HUES64 (cell line): ENCODE data around the gene SETD1B.
"Not testable (repeated sequence)": the region's sequence is repeated elsewhere in the genome, so short reads cannot be mapped to it uniquely, and the experiment has no call there.

Experiments
- H3K27ac ChIP-seq: 2 replicates; pipeline ENCODE4 v1.7.0; 2013; ENCODE audit warnings: low read depth, low read length, inconsistent platforms
- H3K27me3 ChIP-seq: 2 replicates; pipeline ENCODE4 v1.6.1; 2013; ENCODE audit warnings: mild to moderate bottlenecking, low read length; ENCODE audit not compliant: insufficient read depth
- H3K36me3 ChIP-seq: 2 replicates; pipeline ENCODE4 v1.6.1; 2013; ENCODE audit warnings: mild to moderate bottlenecking, low read length; ENCODE audit not compliant: insufficient read depth
- H3K4me1 ChIP-seq: 2 replicates; pipeline ENCODE4 v1.6.1; 2013; ENCODE audit warnings: mild to moderate bottlenecking, low read length, moderate library complexity; ENCODE audit not compliant: insufficient read depth
- H3K4me3 ChIP-seq: 2 replicates; pipeline ENCODE4 v1.5.1; 2013; ENCODE audit warnings: mild to moderate bottlenecking, low read length, moderate library complexity
- H3K9ac ChIP-seq: 2 replicates; pipeline ENCODE4 v1.6.1; 2013; ENCODE audit warnings: mild to moderate bottlenecking, low read depth, low read length
- H3K9me3 ChIP-seq: 2 replicates; pipeline ENCODE4 v1.6.1; 2013; ENCODE audit warnings: low read depth, low read length; ENCODE audit not compliant: insufficient read depth
- WGBS: fragments of 150-250, 120-280 bp; methylation state at CpG from one replicate; pipeline ENCODE4 v1.1.7; 2013; ENCODE audit warnings: missing lambda C conversion rate; 5-methylcytosine and 5-hydroxymethylcytosine counted together

The SETD1B gene

GRCh38 chr12:121873216-121873569 is 69.4 kb downstream of the SETD1B start:
- no peak overlapping the region for H3K9ac ChIP-seq
- no peak overlapping the region for H3K27ac ChIP-seq

GRCh38 chr12:121874071-121874470 is 70.3 kb downstream of the SETD1B start:
- Histone ChIP-seq H3K27ac (no peak overlapping the region), H3K4me1 (no peaks in the 10 kb centered on the region), H3K27me3 (no peaks in the 10 kb centered on the region), H3K4me3 (no peak overlapping the region), H3K9me3 (no peaks in the 10 kb centered on the region), H3K9ac (no peak overlapping the region), H3K36me3 (no peaks in the 10 kb centered on the region)
- 99% methylated on average over 4 of the region's 6 CpGs for WGBS

More at GRCh38 chr12:121873216-121873569, 69.4 kb downstream of the SETD1B start:
- Histone ChIP-seq H3K4me1 (no peaks in the 10 kb centered on the region), H3K9me3 (no peaks in the 10 kb centered on the region), H3K27me3 (no peaks in the 10 kb centered on the region), H3K36me3 (no peaks in the 10 kb centered on the region), H3K4me3 (no peak overlapping the region)
- WGBS: 96% methylated on average over 6 of the region's 6 CpGs

GRCh38 chr12:121875582-121875981 is 71.8 kb downstream of the SETD1B start:
- H3K36me3 ChIP-seq: no peaks in the 10 kb centered on the region
- no peak overlapping the region for H3K9ac ChIP-seq
- H3K27ac ChIP-seq: no peak overlapping the region
- 93% methylated on average over 6 of the region's 6 CpGs for WGBS
- H3K4me3 ChIP-seq: no peak overlapping the region
- no peaks in the 10 kb centered on the region for H3K4me1 ChIP-seq
- H3K9me3 ChIP-seq: no peaks in the 10 kb centered on the region
- no peaks in the 10 kb centered on the region for H3K27me3 ChIP-seq

GRCh38 chr12:121876080-121876447 is 72.3 kb downstream of the SETD1B start:
- not testable (repeated sequence) for H3K9me3 ChIP-seq, H3K27ac ChIP-seq, H3K27me3 ChIP-seq, H3K9ac ChIP-seq, H3K4me3 ChIP-seq, H3K4me1 ChIP-seq, H3K36me3 ChIP-seq
- 94% methylated on average over 7 of the region's 8 CpGs for WGBS
